Mesodermal cell (in vitro differentiated cells): Measurements from ENCODE around the gene ALDH1L1.

Experiments used
- H3K27ac ChIP-seq: 2 replicates; pipeline ENCODE4 v1.7.0; 2013; ENCODE audit warnings: mild to moderate bottlenecking, low read depth, low read length, moderate library complexity; ENCODE audit not compliant: severe bottlenecking
- H3K36me3 ChIP-seq: 2 replicates; pipeline ENCODE4 v1.7.1; 2013; ENCODE audit warnings: mild to moderate bottlenecking, low read length, moderate library complexity; ENCODE audit not compliant: control insufficient read depth, insufficient read depth
- H3K4me1 ChIP-seq: one replicate; pipeline ENCODE4 v1.7.1; 2013; ENCODE audit warnings: mild to moderate bottlenecking, low read length; ENCODE audit not compliant: insufficient read depth, control insufficient read depth, poor library complexity, severe bottlenecking
- H3K4me3 ChIP-seq: 2 replicates; pipeline ENCODE4 v1.7.0; 2013; ENCODE audit warnings: low read length, control low read depth, mild to moderate bottlenecking; ENCODE audit not compliant: insufficient read depth, poor library complexity, severe bottlenecking; ENCODE audit errors: extremely low read depth
- H3K9me3 ChIP-seq: 2 replicates; pipeline ENCODE4 v1.7.1; 2013; ENCODE audit warnings: mild to moderate bottlenecking, low read length, moderate library complexity; ENCODE audit not compliant: control insufficient read depth
- WGBS, 2 experiments: methylation state at CpG; one replicate each; pipeline ENCODE4 v1.1.5; 2013; ENCODE audit warnings: missing lambda C conversion rate in 2 of 2; ENCODE audit not compliant: insufficient coverage in 2 of 2; 5-methylcytosine and 5-hydroxymethylcytosine counted together

ALDH1L1 gene

GRCh38 chr3:126126286-126126685, 54.1 kb downstream of the ALDH1L1 start:
- Histone ChIP-seq H3K9me3 (no peaks in the 10 kb centered on the region), H3K27ac (no peak overlapping the region), H3K4me3 (no peak overlapping the region), H3K4me1 (no peaks in the 10 kb centered on the region), H3K36me3 (no peaks in the 10 kb centered on the region)
- 94 to 95% methylated on average over 2 of the region's 12 CpGs for WGBS, 2 experiments

DNA sequence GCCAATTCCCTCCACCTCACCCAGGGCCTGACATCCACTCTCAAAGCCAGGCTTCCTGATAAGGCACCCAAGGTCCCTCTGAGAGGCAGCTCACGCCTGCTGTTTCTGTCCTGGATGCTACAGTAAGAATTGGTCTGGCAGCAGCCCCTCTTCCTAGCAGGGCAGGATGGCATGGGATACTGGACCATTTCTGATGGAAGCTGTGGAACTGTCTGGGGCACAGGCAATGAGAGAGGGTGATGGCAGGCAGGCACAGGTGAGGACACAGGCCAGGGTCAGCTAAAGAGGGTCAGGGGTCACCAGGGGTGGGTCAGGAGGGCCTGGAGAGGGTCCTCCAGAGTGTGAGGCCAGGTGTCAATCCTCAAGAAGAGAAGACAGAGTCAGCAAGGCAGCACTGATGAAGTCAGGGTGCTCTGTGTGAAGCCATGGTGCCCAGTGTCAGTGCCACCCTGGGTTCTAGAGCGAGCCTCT, 54.6 kb downstream of the ALDH1L1 start:
- Histone ChIP-seq H3K4me3 (no peak overlapping the region), H3K9me3 (no peaks in the 10 kb centered on the region)
- WGBS, 2 experiments = 63 to 87% methylated on average over 1 to 2 of the region's 2 CpGs

GRCh38 chr3:126125341-126125740, 55.0 kb downstream of the ALDH1L1 start:
- Histone ChIP-seq H3K9me3 (no peaks in the 10 kb centered on the region), H3K27ac (no peak overlapping the region), H3K36me3 (no peaks in the 10 kb centered on the region), H3K4me3 (no peak overlapping the region), H3K4me1 (no peaks in the 10 kb centered on the region)
- WGBS, 2 experiments = 85 to 90% methylated on average over 5 of the region's 5 CpGs

More for the DNA sequence above, 54.6 kb downstream of the ALDH1L1 start:
- Histone ChIP-seq H3K4me1 (no peaks in the 10 kb centered on the region), H3K36me3 (no peaks in the 10 kb centered on the region), H3K27ac (no peak overlapping the region)

GRCh38 chr3:126124896-126125295, 55.5 kb downstream of the ALDH1L1 start:
- H3K4me1 ChIP-seq = no peaks in the 10 kb centered on the region
- WGBS, 2 experiments = 89 to 96% methylated on average over 6 to 9 of the region's 9 CpGs
- H3K9me3 ChIP-seq = no peaks in the 10 kb centered on the region
- H3K36me3 ChIP-seq = no peaks in the 10 kb centered on the region
- no peak overlapping the region for H3K4me3 ChIP-seq
- no peak overlapping the region for H3K27ac ChIP-seq

DNA sequence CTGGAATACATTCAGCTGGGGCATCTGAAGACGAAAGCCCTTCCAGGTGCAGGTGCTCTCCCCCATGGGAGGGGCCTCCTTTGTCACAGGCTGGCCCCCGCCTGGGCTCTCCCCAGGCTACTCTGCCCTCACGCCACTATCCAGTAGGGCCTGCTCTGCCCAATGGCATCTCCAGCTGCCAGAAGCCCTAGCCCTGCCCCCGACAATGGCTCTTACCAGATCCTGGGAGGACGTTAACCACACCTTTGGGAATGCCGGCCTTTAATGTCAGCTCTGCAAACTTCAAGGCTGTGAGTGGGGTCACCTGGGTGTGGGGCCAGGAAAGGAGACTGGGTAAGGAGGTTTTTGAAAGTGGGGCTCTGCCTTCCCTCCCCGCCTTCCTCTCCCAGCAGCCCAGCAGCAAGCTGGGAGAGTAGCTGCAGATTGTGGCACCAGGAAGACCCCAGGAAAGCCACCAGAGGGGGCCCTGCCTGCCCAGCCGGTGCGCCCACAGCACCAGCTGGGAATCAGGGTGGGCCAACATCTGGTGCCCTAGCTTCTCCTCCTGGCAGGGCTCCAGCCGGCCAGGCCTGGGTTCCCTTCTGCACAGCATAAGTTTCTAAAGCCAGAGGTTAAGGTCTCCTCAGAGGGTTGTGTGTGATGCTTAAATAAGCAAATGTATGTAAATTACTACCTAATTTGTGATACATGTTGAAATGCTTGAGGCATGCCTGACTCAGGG, 56.1 kb downstream of the ALDH1L1 start:
- no peaks in the 10 kb centered on the region for H3K36me3 ChIP-seq
- no peak overlapping the region for H3K4me3 ChIP-seq
- whole genome bisulfite sequencing, 2 experiments = 58 to 74% methylated on average over 6 to 9 of the region's 10 CpGs
- no peak overlapping the region for H3K27ac ChIP-seq
- no peaks in the 10 kb centered on the region for H3K4me1 ChIP-seq
- H3K9me3 ChIP-seq = no peaks in the 10 kb centered on the region

- H3K4me3 ChIP-seq = no peak overlapping the region
- no peaks in the 10 kb centered on the region for H3K9me3 ChIP-seq
- H3K36me3 ChIP-seq = no peaks in the 10 kb centered on the region
- H3K27ac ChIP-seq = no peak overlapping the region
- no peaks in the 10 kb centered on the region for H3K4me1 ChIP-seq
- WGBS, 2 experiments = 77 to 100% methylated on average over 3 of the region's 4 CpGs
Observed at GRCh38 chr3:126121632-126122031, 58.8 kb downstream of the ALDH1L1 start.

DNA sequence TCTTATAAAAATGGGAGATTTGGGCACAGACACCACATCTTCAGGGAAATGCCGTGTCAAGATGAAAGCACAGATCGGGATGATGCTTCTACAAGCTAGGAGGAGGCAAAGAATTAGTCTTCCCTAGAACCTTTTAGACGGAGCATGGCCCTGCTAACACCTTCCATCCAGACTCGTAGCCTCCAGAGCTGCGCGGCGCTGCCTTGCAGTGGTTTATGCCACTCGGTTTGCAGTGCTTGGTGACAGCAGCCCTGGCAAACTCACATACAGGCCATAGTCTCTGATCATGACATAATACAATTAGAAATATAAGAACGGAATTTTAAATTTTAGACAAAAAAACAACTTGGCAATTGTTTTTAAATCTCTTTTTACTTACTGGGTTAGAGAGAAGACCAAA, 59.3 kb downstream of the ALDH1L1 start:
- Histone ChIP-seq H3K4me1 (no peaks in the 10 kb centered on the region), H3K27ac (no peak overlapping the region), H3K36me3 (no peaks in the 10 kb centered on the region), H3K4me3 (no peak overlapping the region), H3K9me3 (no peaks in the 10 kb centered on the region)
- WGBS, 2 experiments = 88 to 91% methylated on average over 2 to 7 of the region's 9 CpGs

DNA sequence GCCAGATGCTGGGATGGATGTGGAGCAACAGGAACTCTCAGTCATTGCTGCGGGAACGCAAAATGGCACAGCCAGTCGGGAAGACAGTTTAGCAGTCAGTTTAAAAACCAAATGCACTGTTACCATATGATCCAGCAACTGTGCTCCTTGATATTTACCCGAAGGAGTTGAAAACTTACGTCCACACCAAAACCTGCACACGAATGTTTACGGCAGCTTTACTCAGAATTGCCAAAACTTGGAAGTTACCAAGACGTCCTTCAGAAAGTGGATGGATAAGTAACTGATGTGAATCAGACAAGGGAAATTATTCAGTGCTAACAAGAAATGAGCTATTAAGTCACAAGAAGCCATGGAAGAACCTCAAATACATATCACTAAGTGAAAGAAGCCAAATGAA, 60.4 kb downstream of the ALDH1L1 start:
- H3K4me3 ChIP-seq = no peak overlapping the region
- H3K36me3 ChIP-seq = no peaks in the 10 kb centered on the region
- WGBS, 2 experiments = 95 to 98% methylated on average over 5 to 6 of the region's 8 CpGs
- H3K4me1 ChIP-seq = no peaks in the 10 kb centered on the region
- no peak overlapping the region for H3K27ac ChIP-seq
- H3K9me3 ChIP-seq = no peaks in the 10 kb centered on the region

DNA sequence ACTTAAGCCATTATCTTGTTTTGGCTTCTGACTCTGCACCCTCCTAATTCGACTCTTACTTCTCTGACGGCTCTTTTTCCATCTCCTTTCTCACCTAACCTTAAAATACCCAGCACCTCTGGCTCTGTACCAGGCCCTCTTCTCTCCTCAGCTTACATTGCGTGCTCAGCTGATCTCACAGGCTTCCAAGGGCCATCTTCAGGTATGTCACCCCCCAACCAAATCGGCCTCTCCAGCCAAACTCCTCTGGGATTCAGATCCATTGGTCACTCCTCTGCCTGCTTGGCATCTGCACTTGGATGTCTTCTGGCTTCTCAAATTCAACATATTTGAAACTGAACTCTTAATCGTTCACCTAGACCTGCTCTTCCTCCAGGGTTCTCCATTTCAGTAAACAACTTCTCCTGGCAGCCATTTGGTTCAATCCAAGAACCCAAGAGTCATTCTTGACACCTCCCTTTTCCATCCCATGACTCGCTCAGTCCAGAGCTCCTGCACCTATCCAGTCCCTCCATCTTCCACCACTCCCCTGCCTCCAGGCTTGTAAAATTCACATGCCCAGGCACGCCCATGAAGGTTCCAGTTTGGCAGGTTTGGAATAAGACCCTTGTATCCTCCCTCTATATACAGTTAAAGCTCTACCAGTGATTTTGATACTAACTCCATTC, 61.2 kb downstream of the ALDH1L1 start:
- no peaks in the 10 kb centered on the region for H3K36me3 ChIP-seq
- no peak overlapping the region for H3K4me3 ChIP-seq
- no peaks in the 10 kb centered on the region for H3K4me1 ChIP-seq
- 91 to 95% methylated on average over 6 to 7 of the region's 7 CpGs for WGBS, 2 experiments
- H3K27ac ChIP-seq = no peak overlapping the region
- H3K9me3 ChIP-seq = no peaks in the 10 kb centered on the region

DNA sequence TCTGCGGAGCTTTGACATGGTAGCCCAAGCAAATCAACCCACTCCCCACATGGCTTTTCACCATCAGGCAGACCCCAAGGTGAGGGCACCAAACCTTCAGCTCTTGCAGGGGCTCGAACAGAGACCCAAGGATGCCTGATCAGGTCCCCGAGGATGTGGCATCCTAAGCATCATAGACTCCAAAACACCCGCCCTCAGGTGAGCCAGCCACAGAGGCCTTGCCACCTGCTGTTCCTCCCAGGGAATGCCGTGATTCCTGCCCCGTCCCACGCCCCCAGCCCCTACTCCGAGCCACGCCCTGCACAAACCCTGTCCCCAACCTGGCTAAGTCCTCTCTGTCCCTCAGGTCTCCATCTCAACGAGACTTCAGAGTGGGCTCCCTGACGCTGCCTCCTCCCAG, 61.8 kb downstream of the ALDH1L1 start:
- H3K9me3 ChIP-seq = no peaks in the 10 kb centered on the region
- H3K4me3 ChIP-seq = no peak overlapping the region
- H3K4me1 ChIP-seq = no peaks in the 10 kb centered on the region
- H3K27ac ChIP-seq = no peak overlapping the region
- WGBS, 2 experiments = 87 to 89% methylated on average over 9 to 11 of the region's 11 CpGs
- no peaks in the 10 kb centered on the region for H3K36me3 ChIP-seq

DNA sequence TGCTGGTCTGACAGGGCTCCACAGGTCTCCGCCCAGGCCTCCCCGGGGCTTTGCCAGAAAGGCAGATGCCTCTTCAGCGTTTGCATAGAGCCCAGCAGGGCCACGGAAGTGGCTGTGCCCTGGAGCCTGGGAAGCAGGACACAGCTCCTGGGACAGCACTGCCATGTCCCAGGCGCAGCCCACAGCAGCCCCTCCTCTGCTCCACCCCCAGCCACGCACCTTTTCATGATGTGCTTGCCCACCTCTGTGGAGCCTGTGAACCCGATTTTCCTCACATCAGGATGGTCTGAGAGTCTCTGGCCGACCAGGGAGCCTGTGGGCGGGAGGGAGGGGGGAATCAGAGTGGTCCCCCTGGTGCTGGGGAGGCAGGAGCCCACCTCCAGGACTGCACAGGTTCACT, 62.6 kb downstream of the ALDH1L1 start:
- Histone ChIP-seq H3K36me3 (no peaks in the 10 kb centered on the region), H3K4me3 (no peak overlapping the region), H3K27ac (no peak overlapping the region), H3K9me3 (no peaks in the 10 kb centered on the region), H3K4me1 (no peaks in the 10 kb centered on the region)
- 70 to 81% methylated on average over 4 to 8 of the region's 9 CpGs for WGBS, 2 experiments
